Thoracic aorta (tissue), 2 donors: ENCODE measurements around the gene EFCAB7. TPM values are rescaled to one million over a fixed set of nuclear protein-coding genes. Genes with fewer than 3 reads are reported as not detected.
"Not testable (repeated sequence)": the region's sequence is repeated elsewhere in the genome, so short reads cannot be mapped to it uniquely, and the experiment has no call there.

Source experiments
- ATAC-seq: fragments of 150-250 bp; one replicate; pipeline ENCODE4 v1.8.0; 2017; ENCODE audit warnings: low read depth; ENCODE audit not compliant: insufficient number of reproducible peaks, low FRiP score
- DNase-seq: peaks from one replicate; pipeline ENCODE4 v3.0.0-alpha.2; 2020; ENCODE audit warnings: low spot score
- H3K27ac ChIP-seq, 2 donors: fragments of 200-600 bp; sonication (generic); 1 replicate in 1 of 2; 2 replicates in 1 of 2; pipeline ENCODE4 v1.5.1; 2016; ENCODE audit warnings: mild to moderate bottlenecking in 2 of 2, moderate library complexity in 2 of 2
- H3K27me3 ChIP-seq: fragments of 200-600 bp; sonication (generic); replicated peaks from 2 replicates; pipeline ENCODE4 v1.6.0; 2016; ENCODE audit warnings: mild to moderate bottlenecking; ENCODE audit not compliant: insufficient read depth
- H3K36me3 ChIP-seq: fragments of 200-600 bp; sonication (generic); one replicate; pipeline ENCODE4 v1.5.1; 2016
- H3K4me1 ChIP-seq, 2 donors: fragments of 200-600 bp; sonication (generic); 1 replicate in 1 of 2; 2 replicates in 1 of 2; pipeline versions ENCODE4 v1.5.1 to v1.6.0; 2016; ENCODE audit warnings: low read depth in 2 of 2, mild to moderate bottlenecking in 1 of 2; ENCODE audit not compliant: control insufficient read depth in 1 of 2
- H3K4me3 ChIP-seq: fragments of 200-600 bp; sonication (generic); 2 replicates; pipeline ENCODE4 v1.5.1; 2016; ENCODE audit warnings: mild to moderate bottlenecking
- H3K9me3 ChIP-seq: fragments of 200-600 bp; sonication (generic); 2 replicates; pipeline ENCODE4 v1.5.1; 2016
- total RNA-seq, 2 donors: library from RNA; depleted of rRNA; stranded (reverse); fragments of >200 nt; gene quantifications; one replicate each; pipeline versions ENCODE4 v1.1.0 to v1.2.3, GENCODE V29; 2016
- TF ChIP-seq, protein P1 (sequence below): fragments of 200-600 bp; sonication (generic); IDR thresholded peaks from one replicate; pipeline ENCODE4 v1.5.1; 2019; ENCODE audit warnings: antibody characterized with exemption

The EFCAB7 gene
- total RNA-seq, 2 donors from 2014 or later: 3.4 to 4.7 TPM

- Histone ChIP-seq H3K9me3 (no peaks in the 10 kb centered on the region), H3K4me3 (no peak overlapping the region), H3K27ac (no peak overlapping the region), H3K4me1 (no peaks in the 10 kb centered on the region), H3K36me3 (no peaks in the 10 kb centered on the region), H3K27me3 (no peaks in the 10 kb centered on the region)
- TF ChIP-seq, protein P1, sequence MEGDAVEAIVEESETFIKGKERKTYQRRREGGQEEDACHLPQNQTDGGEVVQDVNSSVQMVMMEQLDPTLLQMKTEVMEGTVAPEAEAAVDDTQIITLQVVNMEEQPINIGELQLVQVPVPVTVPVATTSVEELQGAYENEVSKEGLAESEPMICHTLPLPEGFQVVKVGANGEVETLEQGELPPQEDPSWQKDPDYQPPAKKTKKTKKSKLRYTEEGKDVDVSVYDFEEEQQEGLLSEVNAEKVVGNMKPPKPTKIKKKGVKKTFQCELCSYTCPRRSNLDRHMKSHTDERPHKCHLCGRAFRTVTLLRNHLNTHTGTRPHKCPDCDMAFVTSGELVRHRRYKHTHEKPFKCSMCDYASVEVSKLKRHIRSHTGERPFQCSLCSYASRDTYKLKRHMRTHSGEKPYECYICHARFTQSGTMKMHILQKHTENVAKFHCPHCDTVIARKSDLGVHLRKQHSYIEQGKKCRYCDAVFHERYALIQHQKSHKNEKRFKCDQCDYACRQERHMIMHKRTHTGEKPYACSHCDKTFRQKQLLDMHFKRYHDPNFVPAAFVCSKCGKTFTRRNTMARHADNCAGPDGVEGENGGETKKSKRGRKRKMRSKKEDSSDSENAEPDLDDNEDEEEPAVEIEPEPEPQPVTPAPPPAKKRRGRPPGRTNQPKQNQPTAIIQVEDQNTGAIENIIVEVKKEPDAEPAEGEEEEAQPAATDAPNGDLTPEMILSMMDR: peak; percentile 35
- DNase-seq (no peak), ATAC-seq (no peak)
These were observed 34.2 kb downstream of the EFCAB7 start for GRCh38 chr1:63557365-63557987.

- no peak for DNase-seq
- no peak for ATAC-seq
- no peaks in the 10 kb centered on the region for H3K27me3 ChIP-seq
- H3K4me1 ChIP-seq: no peaks in the 10 kb centered on the region
- H3K36me3 ChIP-seq: no peaks in the 10 kb centered on the region
- TF ChIP-seq, protein P1: no peak
- no peak overlapping the region for H3K27ac ChIP-seq
- H3K9me3 ChIP-seq: no peaks in the 10 kb centered on the region
- H3K4me3 ChIP-seq: no peak overlapping the region
These were observed 36.0 kb downstream of the EFCAB7 start for GRCh38 chr1:63559357-63559756.

DNA sequence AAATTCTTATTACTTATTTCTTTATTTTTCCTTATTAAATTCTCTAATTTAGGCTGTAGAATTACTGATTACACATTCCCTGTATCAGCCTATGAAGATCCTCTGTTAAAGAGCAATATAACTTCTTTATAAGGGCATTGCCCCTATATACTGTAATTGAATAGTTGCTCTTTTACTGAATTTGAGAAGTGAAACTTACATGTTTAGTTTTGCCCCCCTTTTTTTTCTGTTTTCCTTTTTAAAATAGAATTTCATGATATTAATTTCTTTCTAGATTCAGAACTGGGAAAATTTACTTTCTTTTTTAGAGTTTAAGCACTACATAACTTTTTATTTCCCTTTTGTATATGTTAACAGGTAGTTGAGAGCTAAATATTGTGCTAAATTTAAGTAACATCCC, 40.4 kb downstream of the EFCAB7 start:
- ATAC-seq: no peak
- DNase-seq: no peak
- H3K27ac ChIP-seq: no peak overlapping the region

GRCh38 chr1:63569068-63569467, 45.7 kb downstream of the EFCAB7 start:
- Histone ChIP-seq H3K4me3 (no peak overlapping the region), H3K36me3 (no peaks in the 10 kb centered on the region), H3K4me1 (no peaks in the 10 kb centered on the region), H3K27ac (no peak overlapping the region), H3K27me3 (no peaks in the 10 kb centered on the region), H3K9me3 (no peaks in the 10 kb centered on the region)
- no peak for ATAC-seq
- TF ChIP-seq, protein P1: no peak
- DNase-seq: no peak

More for the DNA sequence above, 40.4 kb downstream of the EFCAB7 start:
- H3K27me3 ChIP-seq: no peaks in the 10 kb centered on the region
- H3K9me3 ChIP-seq: no peaks in the 10 kb centered on the region
- no peak overlapping the region for H3K4me3 ChIP-seq
- H3K36me3 ChIP-seq: no peaks in the 10 kb centered on the region
- TF ChIP-seq, protein P1: no peak
- H3K4me1 ChIP-seq: no peaks in the 10 kb centered on the region

DNA sequence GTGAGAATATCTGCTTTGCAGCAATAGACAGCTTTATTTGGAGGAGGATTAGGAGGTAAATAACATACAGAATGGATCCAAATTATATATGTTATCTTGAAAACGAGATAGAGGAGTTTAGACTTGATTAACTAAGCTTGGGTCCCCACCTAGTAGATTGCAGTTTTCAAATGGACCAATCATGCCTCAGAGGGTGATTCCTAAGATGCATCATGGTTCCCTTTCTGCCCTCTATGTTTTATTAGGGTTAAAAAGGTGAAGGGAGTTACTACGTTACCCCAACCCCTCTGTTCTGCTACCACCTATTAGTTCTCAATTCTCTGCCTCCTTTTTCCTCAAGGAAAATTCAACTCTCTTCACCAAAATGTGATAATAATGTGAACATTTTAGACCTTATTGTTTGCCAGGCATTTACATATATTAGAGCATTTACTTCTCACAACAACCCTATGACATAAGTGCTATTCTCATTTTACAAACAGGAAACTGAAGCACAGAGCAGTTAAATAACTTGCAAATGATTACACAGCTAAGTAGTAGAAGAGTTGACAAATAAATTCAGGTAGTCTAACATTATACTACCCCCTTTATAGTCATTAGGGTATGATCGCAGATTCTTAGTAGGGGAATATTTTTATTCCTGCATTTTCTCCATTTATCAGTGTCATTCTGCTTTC, 46.5 kb downstream of the EFCAB7 start:
- ATAC-seq: no peak

GRCh38 chr1:63572686-63573085, 49.4 kb downstream of the EFCAB7 start:
- ATAC-seq, H3K27me3 ChIP-seq, H3K4me3 ChIP-seq, H3K9me3 ChIP-seq, DNase-seq, H3K4me1 ChIP-seq, H3K27ac ChIP-seq, H3K36me3 ChIP-seq: not testable (repeated sequence)

More for the DNA sequence above, 46.5 kb downstream of the EFCAB7 start:
- H3K27ac ChIP-seq: no peak overlapping the region
- no peaks in the 10 kb centered on the region for H3K36me3 ChIP-seq
- TF ChIP-seq, protein P1: no peak
- no peaks in the 10 kb centered on the region for H3K9me3 ChIP-seq
- DNase-seq: no peak
- no peaks in the 10 kb centered on the region for H3K27me3 ChIP-seq
- no peaks in the 10 kb centered on the region for H3K4me1 ChIP-seq
- H3K4me3 ChIP-seq: no peak overlapping the region

DNA sequence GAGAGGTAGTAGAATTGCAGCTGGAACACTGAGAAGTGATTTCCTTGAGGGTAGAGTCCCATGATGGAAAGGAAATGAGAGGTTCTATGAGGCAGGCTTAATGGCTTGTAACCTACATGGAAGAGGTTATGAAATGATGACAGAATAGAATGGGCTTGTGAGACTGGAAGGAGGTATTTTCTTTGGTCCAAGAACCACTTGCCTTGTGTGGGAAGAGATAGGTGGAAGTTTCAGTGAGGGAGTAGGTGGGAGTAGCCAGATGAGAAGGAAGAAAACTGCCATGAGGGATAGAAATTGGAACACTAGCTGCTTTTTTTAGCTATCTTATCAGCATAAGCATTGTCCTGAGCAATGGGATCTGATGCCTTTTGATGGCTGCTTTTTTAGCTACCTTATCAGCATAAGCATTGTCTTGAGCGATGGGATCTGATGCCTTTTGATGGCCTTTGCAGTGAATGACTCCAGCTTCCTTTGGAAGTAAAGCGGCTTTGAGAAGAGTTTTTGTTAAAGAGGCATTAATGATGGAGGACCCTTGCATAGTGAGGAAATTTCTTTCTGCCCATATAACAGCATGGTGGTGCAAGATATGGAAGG, 51.0 kb downstream of the EFCAB7 start:
- not testable (repeated sequence) for ATAC-seq, H3K27me3 ChIP-seq, H3K4me1 ChIP-seq, H3K4me3 ChIP-seq, H3K36me3 ChIP-seq, DNase-seq, H3K27ac ChIP-seq, H3K9me3 ChIP-seq
